SK-N-SH treated with all-trans-retinoic acid at 6 μM for 48 hours (cell line): ENCODE data around the gene MIXL1.

Source experiments
- ATAC-seq: fragments of 200-7000 bp; cut with Tn5 transposase; 3 replicates; pipeline ENCODE4 v1.9.1; 2020; ENCODE audit warnings: mild to moderate bottlenecking, moderate library complexity
- BACH2 ChIP-seq: fragments of 250-450 bp; sonication (Bioruptor Pico); IDR thresholded peaks from 2 replicates; pipeline ENCODE4 v1.9.0; 2021; ENCODE audit warnings: mild to moderate bottlenecking, borderline replicate concordance
- CSDC2 ChIP-seq: fragments of 250-450 bp; sonication (Bioruptor Pico); IDR thresholded peaks from 2 replicates; pipeline ENCODE4 v1.5.0; 2020; ENCODE audit warnings: mild to moderate bottlenecking, moderate library complexity
- ESRRG ChIP-seq: fragments of 250-450 bp; sonication (Bioruptor Pico); IDR thresholded peaks from 2 replicates; pipeline ENCODE4 v1.6.1; 2021; ENCODE audit warnings: mild to moderate bottlenecking
- ISL1 ChIP-seq: fragments of 250-450 bp; sonication (Bioruptor Pico); IDR thresholded peaks from 2 replicates; pipeline ENCODE4 v2.1.2; 2022; ENCODE audit warnings: mild to moderate bottlenecking, moderate library complexity
- OSR1 ChIP-seq: fragments of 250-450 bp; sonication (Bioruptor Pico); IDR thresholded peaks from 2 replicates; pipeline ENCODE4 v1.8.0; 2022; ENCODE audit warnings: moderate library complexity, mild to moderate bottlenecking, inconsistent platforms
- PPARA ChIP-seq: fragments of 250-450 bp; sonication (Bioruptor Pico); IDR thresholded peaks from 2 replicates; pipeline ENCODE4 v1.5.0; 2020; ENCODE audit warnings: mild to moderate bottlenecking, borderline replicate concordance
- RARB ChIP-seq: fragments of 250-450 bp; sonication (Bioruptor Pico); IDR thresholded peaks from 2 replicates; pipeline ENCODE4 v1.8.0; 2021; ENCODE audit warnings: mild to moderate bottlenecking, moderate library complexity
- SNAI2 ChIP-seq: fragments of 250-450 bp; sonication (Bioruptor Pico); IDR thresholded peaks from 2 replicates; pipeline ENCODE4 v1.5.0; 2020; ENCODE audit warnings: mild to moderate bottlenecking, moderate library complexity
- TCF4 ChIP-seq: fragments of 250-450 bp; sonication (Bioruptor Pico); IDR thresholded peaks from 2 replicates; pipeline ENCODE4 v1.8.0; 2021; ENCODE audit warnings: mild to moderate bottlenecking, moderate library complexity, borderline replicate concordance
- TOX ChIP-seq: fragments of 250-450 bp; sonication (Bioruptor Pico); IDR thresholded peaks from 2 replicates; pipeline ENCODE4 v1.8.0; 2021; ENCODE audit warnings: mild to moderate bottlenecking, moderate library complexity, borderline replicate concordance
- ZC3H10 ChIP-seq: fragments of 250-450 bp; sonication (Bioruptor Pico); IDR thresholded peaks from 2 replicates; pipeline ENCODE4 v1.5.1; 2021; ENCODE audit warnings: mild to moderate bottlenecking, moderate library complexity
- ZFP3 ChIP-seq: fragments of 250-450 bp; sonication (Bioruptor Pico); IDR thresholded peaks from 2 replicates; pipeline ENCODE4 v1.5.0; 2020; ENCODE audit warnings: mild to moderate bottlenecking, moderate library complexity
- ZNF565 ChIP-seq: fragments of 450-650 bp; formaldehyde crosslinking; conservative IDR thresholded peaks from 2 replicates; pipeline ENCODE4 v1.5.0; 2020; ENCODE audit warnings: low read depth, mild to moderate bottlenecking, moderate library complexity
- ZNF70 ChIP-seq: fragments of 450-650 bp; formaldehyde crosslinking; IDR thresholded peaks from 2 replicates; pipeline ENCODE4 v1.5.0; 2020; ENCODE audit warnings: mild to moderate bottlenecking, moderate library complexity
- TF ChIP-seq, protein P1 (sequence below): fragments of 250-450 bp; sonication (Bioruptor Pico); IDR thresholded peaks from 2 replicates; pipeline ENCODE4 v1.8.0; 2020; ENCODE audit warnings: mild to moderate bottlenecking, moderate library complexity, borderline replicate concordance
- TF ChIP-seq, protein P2 (sequence below): fragments of 250-450 bp; sonication (Bioruptor Pico); IDR thresholded peaks from 2 replicates; pipeline ENCODE4 v1.8.0; 2021; ENCODE audit warnings: low read depth, mild to moderate bottlenecking, moderate library complexity, borderline replicate concordance

MIXL1 gene

DNA sequence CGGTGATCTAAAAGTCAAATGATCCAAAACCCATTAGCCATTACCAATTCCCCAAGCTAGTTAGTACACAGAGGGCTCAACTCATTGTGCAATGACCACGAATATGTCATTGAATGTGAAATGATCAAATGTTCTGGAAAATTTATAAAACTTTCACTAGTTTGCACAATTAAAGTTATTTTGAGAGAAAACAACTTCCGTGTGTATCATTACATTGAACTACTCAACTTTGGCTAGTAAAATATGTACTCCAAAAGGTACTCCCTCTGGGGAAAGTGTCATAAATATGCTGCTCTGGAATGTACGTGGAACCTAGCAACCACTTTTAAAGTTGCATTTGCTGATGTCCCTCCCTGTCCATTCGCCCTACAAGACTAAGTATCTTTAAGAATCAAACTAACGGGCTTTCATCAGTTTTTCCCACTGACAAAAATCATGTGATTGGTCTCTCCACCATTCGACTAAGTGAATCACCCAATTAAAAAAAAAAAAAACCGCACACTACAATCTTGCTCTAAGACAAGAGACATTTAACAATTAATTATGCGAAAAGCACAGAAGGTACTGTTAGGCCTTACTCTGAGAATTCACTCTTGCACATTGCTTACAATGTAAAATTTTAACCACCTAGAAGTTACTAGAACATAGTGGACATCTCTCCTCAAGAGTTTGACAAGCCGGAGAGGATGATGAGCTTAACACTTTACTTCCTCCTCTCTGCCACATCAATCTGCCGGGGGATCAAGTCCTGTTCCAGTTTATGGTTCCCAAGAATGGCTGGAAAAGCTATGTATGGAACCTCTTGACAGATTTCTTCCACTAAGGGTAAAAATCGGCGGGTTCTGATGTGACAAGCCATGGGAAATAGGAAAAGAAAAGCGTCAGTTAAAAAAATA lies 38.1 kb upstream of the MIXL1 start:
- TF ChIP-seq, protein P1, sequence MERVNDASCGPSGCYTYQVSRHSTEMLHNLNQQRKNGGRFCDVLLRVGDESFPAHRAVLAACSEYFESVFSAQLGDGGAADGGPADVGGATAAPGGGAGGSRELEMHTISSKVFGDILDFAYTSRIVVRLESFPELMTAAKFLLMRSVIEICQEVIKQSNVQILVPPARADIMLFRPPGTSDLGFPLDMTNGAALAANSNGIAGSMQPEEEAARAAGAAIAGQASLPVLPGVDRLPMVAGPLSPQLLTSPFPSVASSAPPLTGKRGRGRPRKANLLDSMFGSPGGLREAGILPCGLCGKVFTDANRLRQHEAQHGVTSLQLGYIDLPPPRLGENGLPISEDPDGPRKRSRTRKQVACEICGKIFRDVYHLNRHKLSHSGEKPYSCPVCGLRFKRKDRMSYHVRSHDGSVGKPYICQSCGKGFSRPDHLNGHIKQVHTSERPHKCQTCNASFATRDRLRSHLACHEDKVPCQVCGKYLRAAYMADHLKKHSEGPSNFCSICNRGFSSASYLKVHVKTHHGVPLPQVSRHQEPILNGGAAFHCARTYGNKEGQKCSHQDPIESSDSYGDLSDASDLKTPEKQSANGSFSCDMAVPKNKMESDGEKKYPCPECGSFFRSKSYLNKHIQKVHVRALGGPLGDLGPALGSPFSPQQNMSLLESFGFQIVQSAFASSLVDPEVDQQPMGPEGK (CRISPR knock-in tag): no peak
- TF ChIP-seq RARB (CRISPR knock-in tag) (no peak), PPARA (CRISPR knock-in tag) (no peak), ZC3H10 (no peak), CSDC2 (no peak), TCF4 (CRISPR knock-in tag) (no peak), BACH2 (CRISPR knock-in tag) (no peak)
- 0 out of 3 replicates have a peak, but pooled peaks have one; percentile 2 for ATAC-seq

DNA sequence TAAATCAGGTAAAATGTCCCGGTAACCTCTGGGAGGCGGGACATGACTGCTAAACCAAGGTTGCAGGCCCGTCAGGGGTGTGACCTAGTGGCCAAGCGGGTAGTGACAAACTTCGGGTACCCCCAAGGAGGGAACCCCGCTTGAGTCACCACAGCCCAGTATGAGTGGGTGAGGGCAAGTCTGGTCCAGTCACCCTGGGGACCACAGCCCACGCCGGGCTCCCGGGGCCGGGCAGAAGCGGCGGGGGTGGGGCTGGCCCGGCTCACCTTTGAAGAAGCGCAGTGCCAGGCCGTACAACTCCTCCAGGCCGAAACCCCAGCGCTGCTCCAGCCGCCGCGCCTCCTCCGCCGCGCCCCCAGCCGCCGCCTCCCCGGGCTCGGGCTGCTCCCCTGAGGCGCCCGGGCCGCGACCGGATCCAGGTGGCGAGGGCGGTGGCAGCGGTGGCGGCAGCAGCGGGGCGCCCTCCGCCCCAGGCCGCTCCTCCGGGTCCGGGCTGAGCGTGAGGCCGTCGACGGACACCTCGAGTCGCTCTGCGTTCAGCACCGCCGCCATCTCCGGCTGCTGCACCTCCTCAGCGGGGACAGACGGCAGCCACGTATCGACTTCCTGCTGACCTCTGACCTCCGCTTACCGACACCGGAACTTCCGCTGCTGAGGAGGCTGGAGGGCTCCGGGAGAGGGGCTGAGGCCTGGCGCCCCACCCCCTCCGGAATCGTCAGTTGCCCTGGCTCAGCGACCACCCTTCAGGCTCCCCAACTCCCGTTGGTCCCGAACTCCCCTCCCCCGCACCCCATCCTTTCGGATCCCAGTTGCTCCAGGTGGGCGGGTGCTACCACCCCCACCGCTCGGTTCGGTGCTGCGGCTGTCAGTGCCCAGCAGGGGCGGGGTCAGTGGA lies 37.1 kb upstream of the MIXL1 start, which contains the start of gene ACBD3:
ACBD3 (minus strand) TSS at position 618 of the 895 bp plus-strand sequence; CDS start at position 552, 66 bp downstream.
- ATAC-seq: peak; percentile 96
- TF ChIP-seq CSDC2: no peak
- TF ChIP-seq, protein P1 (CRISPR knock-in tag): peak; percentile 43; the same call in 1 of the 2 replicates

DNA sequence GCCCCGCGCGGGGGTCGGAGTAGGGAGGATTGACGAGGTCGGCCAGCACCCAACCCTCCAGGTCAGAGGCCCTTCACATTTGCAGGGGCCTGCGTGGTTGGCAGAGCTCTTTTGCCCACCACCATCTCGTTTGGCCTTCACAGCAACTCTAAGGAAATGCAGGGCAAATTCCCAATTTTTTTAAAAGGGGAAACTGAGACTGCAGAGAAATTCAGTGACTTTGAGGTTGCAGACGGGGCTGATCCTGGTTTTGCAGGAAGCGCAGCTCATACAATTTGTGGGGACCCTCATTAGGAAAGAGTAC lies 36.5 kb upstream of the MIXL1 start:
- ATAC-seq: no peak

DNA sequence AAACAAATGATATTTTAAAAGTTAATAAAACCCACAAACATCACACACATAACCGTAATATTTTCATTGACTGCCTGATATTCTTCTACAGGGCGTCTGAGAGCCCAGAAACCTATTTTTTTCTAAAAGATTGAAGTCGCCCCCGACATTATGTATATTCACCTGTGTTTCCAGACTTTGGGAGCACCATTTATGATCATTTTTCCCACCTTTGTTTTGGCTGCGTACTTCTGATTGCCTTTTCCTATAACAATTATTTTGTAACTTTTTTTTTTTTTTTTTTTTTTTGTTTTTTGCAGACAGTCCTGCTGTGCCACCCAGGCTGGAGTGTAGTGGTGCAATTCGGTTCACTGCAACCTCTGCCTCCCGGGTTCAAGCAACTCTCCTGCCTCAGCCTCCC lies 36.1 kb upstream of the MIXL1 start:
- ATAC-seq: no peak
- TF ChIP-seq OSR1 (CRISPR knock-in tag) (no peak), ISL1 (no peak), ESRRG (no peak), PPARA (CRISPR knock-in tag) (no peak), TOX (CRISPR knock-in tag) (no peak), ZC3H10 (no peak), SNAI2 (CRISPR knock-in tag) (no peak), ZFP3 (CRISPR knock-in tag) (no peak), TCF4 (CRISPR knock-in tag) (no peak), BACH2 (CRISPR knock-in tag) (no peak), ZNF565 (no peak), ZNF70 (CRISPR knock-in tag) (no peak)
- TF ChIP-seq, protein P1 (CRISPR knock-in tag): no peak
- TF ChIP-seq, protein P2, sequence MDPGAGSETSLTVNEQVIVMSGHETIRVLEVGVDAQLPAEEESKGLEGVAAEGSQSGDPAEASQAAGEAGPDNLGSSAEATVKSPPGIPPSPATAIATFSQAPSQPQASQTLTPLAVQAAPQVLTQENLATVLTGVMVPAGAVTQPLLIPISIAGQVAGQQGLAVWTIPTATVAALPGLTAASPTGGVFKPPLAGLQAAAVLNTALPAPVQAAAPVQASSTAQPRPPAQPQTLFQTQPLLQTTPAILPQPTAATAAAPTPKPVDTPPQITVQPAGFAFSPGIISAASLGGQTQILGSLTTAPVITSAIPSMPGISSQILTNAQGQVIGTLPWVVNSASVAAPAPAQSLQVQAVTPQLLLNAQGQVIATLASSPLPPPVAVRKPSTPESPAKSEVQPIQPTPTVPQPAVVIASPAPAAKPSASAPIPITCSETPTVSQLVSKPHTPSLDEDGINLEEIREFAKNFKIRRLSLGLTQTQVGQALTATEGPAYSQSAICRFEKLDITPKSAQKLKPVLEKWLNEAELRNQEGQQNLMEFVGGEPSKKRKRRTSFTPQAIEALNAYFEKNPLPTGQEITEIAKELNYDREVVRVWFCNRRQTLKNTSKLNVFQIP: no peak

More for the DNA sequence above, 36.5 kb upstream of the MIXL1 start:
- TF ChIP-seq TCF4 (CRISPR knock-in tag) (no peak), ZNF565 (no peak), BACH2 (CRISPR knock-in tag) (no peak), PPARA (CRISPR knock-in tag) (no peak), TOX (CRISPR knock-in tag) (no peak), CSDC2 (no peak), OSR1 (CRISPR knock-in tag) (no peak)
- TF ChIP-seq, protein P1 (CRISPR knock-in tag): no peak
- TF ChIP-seq, protein P2: no peak
- TF ChIP-seq, all 23 proteins: peak for 0
